Gastroesophageal sphincter (tissue), 3 donors: ENCODE data around the gene CAMK1G.

Experiments used
- POLR2AphosphoS5 ChIP-seq: sonication (generic); formaldehyde crosslinking; IDR thresholded peaks from one replicate; pipeline ENCODE4 v1.6.1; 2017; ENCODE audit warnings: antibody characterized with exemption
- TF ChIP-seq, protein P1 (sequence below), 4 experiments: fragments of 200-600 bp in 2 of 4; fragments of 450-650 bp in 2 of 4; sonication (generic) in 1 of 4; IDR thresholded peaks; one replicate each; pipeline ENCODE4 v1.5.1; 2017 to 2019; ENCODE audit warnings: antibody characterized with exemption in 4 of 4, mild to moderate bottlenecking in 2 of 4, moderate library complexity in 2 of 4

DNA sequence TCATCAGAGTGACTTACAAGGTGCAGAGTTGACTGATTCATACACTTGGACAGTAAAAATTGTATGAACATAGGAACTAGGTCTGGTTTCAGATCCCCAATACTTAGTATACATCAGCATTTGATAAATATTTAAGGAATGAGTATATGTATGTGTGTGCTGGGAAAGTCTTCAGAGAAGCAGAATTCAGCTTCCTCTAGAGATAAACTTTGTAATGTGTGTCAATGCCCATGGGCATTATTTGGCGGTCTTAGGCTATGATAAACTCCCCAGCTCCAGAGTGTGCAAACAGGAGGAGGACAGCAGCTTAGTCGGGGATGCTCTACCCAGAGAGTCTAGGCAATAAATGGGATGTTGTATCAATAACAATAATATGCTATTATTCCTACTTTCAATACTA lies 2.9 kb upstream of the CAMK1G start:
- TF ChIP-seq, protein P1, sequence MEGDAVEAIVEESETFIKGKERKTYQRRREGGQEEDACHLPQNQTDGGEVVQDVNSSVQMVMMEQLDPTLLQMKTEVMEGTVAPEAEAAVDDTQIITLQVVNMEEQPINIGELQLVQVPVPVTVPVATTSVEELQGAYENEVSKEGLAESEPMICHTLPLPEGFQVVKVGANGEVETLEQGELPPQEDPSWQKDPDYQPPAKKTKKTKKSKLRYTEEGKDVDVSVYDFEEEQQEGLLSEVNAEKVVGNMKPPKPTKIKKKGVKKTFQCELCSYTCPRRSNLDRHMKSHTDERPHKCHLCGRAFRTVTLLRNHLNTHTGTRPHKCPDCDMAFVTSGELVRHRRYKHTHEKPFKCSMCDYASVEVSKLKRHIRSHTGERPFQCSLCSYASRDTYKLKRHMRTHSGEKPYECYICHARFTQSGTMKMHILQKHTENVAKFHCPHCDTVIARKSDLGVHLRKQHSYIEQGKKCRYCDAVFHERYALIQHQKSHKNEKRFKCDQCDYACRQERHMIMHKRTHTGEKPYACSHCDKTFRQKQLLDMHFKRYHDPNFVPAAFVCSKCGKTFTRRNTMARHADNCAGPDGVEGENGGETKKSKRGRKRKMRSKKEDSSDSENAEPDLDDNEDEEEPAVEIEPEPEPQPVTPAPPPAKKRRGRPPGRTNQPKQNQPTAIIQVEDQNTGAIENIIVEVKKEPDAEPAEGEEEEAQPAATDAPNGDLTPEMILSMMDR (IDR thresholded peaks at IDR 0.05), result no peak
- no peak for TF ChIP-seq POLR2AphosphoS5
